Kidney (tissue), 14 donors: ENCODE measurements around the gene KLRF2. TPM values are rescaled to one million over a fixed set of nuclear protein-coding genes. Genes with fewer than 3 reads are reported as not detected.

Experiments
- DNase-seq, 5 donors: peaks; one replicate each; pipeline ENCODE4 v3.0.0-alpha.2; 2013 to 2020
- FAIRE-seq: peaks from 2 replicates; lab custom pipeline; 2012; peaks lifted over from hg19 to GRCh38; lab: Jason Lieb, UNC
- H3K27ac ChIP-seq, 2 donors: one replicate each; pipeline ENCODE4 v1.7.0; 2013; ENCODE audit warnings: low read depth in 2 of 2, low read length in 2 of 2, inconsistent platforms in 1 of 2
- H3K27me3 ChIP-seq: one replicate; pipeline ENCODE4 v1.7.1; 2013; ENCODE audit warnings: low read length, inconsistent platforms; ENCODE audit not compliant: control insufficient read depth, insufficient read depth
- H3K36me3 ChIP-seq, 3 donors: one replicate each; pipeline versions ENCODE4 v1.7.0 to v1.7.1; 2013; ENCODE audit warnings: low read length in 3 of 3, control low read depth in 1 of 3, inconsistent platforms in 1 of 3; ENCODE audit not compliant: insufficient read depth in 3 of 3, control insufficient read depth in 2 of 3
- H3K4me1 ChIP-seq, 3 donors: one replicate each; pipeline versions ENCODE4 v1.7.0 to v1.7.1; 2013; ENCODE audit warnings: low read length in 3 of 3, inconsistent platforms in 1 of 3, low read depth in 1 of 3; ENCODE audit not compliant: control insufficient read depth in 2 of 3, insufficient read depth in 2 of 3
- H3K4me3 ChIP-seq, 3 donors: one replicate each; pipeline versions ENCODE4 v1.7.0 to v1.8.1; 2013; ENCODE audit warnings: low read length in 3 of 3, control low read depth in 1 of 3, inconsistent platforms in 1 of 3
- H3K9ac ChIP-seq, 3 donors: one replicate each; pipeline versions ENCODE4 v1.7.0 to v1.7.1; 2013; ENCODE audit warnings: low read length in 3 of 3, control low read depth in 1 of 3, inconsistent platforms in 1 of 3
- H3K9me3 ChIP-seq, 3 donors: one replicate each; pipeline versions ENCODE4 v1.7.0 to v1.7.1; 2013; ENCODE audit warnings: low read length in 3 of 3, control low read depth in 1 of 3, inconsistent platforms in 1 of 3; ENCODE audit not compliant: control insufficient read depth in 2 of 3, insufficient read depth in 1 of 3
- intact Hi-C: fragments of 100-400 bp; cut with DNase I; formaldehyde crosslinking; loops from one replicate; pipeline ENCODE4 v1.11.1; 2022
- polyA plus RNA-seq: library from polyadenylated mRNA; stranded (reverse); fragments of 350-450 nt; fragmentation: Illumina TruSeq; extraction: RNeasy Lipid Tissue Mini Kit (QIAGEN cat#74804); gene quantifications from one replicate; pipeline ENCODE4 v1.2.3, GENCODE V29; 2014; ENCODE audit warnings: low read depth, low replicate concordance; ENCODE audit not compliant: insufficient read depth
- total RNA-seq: library from RNA; stranded (reverse); fragmentation: NEBNext Ultra II Directional; extraction: Animal tissue kit (Norgen Biotek cat#: 25700); gene quantifications from one replicate; pipeline ENCODE4 v1.2.1, GENCODE V29; 2021
- TF ChIP-seq, protein P1 (sequence below): IDR thresholded peaks from 3 replicates; pipeline ENCODE4 v1.5.1; 2012; ENCODE audit warnings: mild to moderate bottlenecking, moderate library complexity, borderline replicate concordance; ENCODE audit not compliant: insufficient read depth; ENCODE audit errors: extremely low read depth
- donor health status: control.
- donor health status: control.
- donor health status: control.
- donor health status: control.
- donor health status: control.
- donor health status: DM: yes; HTN: yes; CAD: no.
- donor health status: Normal renal cell carcinoma (clear cell type).

KLRF2 gene
- total and polyA plus RNA-seq, 2 donors from 2014 or later, result not detected

DNA sequence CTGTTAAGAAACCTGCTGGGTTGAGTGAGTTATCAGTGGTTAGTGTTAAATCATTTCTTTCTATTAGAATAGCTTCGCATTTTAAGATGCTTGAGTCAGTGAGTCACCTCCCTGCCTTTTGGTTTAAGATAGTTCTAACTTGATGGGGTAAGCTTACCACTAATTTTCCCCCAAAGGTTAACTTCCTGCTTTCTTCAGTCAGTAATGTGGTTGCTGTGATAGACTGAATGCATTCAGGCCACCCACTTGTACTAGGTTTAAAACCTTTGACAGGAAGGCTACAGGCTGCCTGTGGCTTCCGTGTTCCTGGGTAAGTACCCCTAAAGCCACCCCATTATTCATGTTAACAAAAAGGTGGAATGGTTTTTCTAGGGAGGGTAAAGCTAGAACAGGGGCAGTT lies 25.6 kb downstream of the KLRF2 start:
- Histone ChIP-seq H3K27me3 (no peaks in the 10 kb centered on the region), H3K9ac (no peak overlapping the region), H3K9me3 (peaks cover 0 to 19% (median 0%) of the 10 kb centered on the region in 3 donors), H3K4me3 (no peak overlapping the region), H3K4me1 (no peaks in the 10 kb centered on the region), H3K27ac (no peak overlapping the region), H3K36me3 (no peaks in the 10 kb centered on the region)
- TF ChIP-seq, protein P1, sequence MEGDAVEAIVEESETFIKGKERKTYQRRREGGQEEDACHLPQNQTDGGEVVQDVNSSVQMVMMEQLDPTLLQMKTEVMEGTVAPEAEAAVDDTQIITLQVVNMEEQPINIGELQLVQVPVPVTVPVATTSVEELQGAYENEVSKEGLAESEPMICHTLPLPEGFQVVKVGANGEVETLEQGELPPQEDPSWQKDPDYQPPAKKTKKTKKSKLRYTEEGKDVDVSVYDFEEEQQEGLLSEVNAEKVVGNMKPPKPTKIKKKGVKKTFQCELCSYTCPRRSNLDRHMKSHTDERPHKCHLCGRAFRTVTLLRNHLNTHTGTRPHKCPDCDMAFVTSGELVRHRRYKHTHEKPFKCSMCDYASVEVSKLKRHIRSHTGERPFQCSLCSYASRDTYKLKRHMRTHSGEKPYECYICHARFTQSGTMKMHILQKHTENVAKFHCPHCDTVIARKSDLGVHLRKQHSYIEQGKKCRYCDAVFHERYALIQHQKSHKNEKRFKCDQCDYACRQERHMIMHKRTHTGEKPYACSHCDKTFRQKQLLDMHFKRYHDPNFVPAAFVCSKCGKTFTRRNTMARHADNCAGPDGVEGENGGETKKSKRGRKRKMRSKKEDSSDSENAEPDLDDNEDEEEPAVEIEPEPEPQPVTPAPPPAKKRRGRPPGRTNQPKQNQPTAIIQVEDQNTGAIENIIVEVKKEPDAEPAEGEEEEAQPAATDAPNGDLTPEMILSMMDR, result no peak
- DNase-seq, result no peak
- FAIRE-seq, result no peak
- intact Hi-C loops, result no loop called here

DNA sequence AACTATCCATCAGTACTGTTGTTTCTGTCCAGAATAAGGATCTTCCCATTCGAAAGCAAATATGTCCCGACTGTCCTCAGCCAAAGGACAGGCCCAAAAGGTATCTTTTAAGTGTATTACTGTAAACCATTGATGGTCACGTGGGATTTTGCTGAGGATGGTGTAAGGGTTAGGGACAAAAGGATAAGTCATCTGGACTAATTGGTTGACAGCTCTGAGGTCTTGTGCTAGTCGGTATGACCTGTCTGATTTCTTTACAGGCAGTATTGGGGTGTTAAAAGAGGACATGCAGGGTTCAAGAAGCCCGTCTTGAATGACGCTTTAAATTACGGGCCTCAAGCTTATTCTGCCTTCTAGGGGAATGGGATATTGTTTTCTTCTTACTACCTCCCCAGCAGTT lies 26.5 kb downstream of the KLRF2 start:
- intact Hi-C loops, result no loop called here
- no peak overlapping the region for H3K9ac ChIP-seq
- DNase-seq (no peak), FAIRE-seq (no peak)
- H3K27me3 ChIP-seq, result no peaks in the 10 kb centered on the region
- H3K27ac ChIP-seq, result no peak overlapping the region
- TF ChIP-seq, protein P1, result no peak
- no peaks in the 10 kb centered on the region for H3K4me1 ChIP-seq
- no peak overlapping the region for H3K4me3 ChIP-seq
- H3K36me3 ChIP-seq, result no peaks in the 10 kb centered on the region
- peaks cover 0 to 17% (median 0%) of the 10 kb centered on the region in 3 donors for H3K9me3 ChIP-seq

DNA sequence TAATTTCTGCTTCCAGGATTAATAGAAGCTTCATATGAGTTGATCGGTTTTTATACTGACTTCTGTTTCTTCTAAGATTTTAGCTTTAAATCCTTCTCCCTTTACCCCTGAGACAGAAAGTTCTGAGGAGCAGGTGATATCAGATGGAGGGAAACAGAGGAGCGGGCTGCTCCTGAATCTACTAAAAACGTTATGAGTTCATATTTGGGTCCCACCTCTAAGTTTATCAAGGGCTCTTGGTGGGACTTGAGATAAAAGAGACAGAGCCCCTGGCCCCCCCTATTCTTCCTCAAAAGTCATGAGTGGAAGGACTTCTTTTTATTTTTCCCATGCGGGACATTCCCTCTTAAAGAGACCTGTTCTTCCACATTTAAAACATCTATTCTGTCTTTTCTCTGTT lies 27.1 kb downstream of the KLRF2 start:
- intact Hi-C loops, result no loop called here
- TF ChIP-seq, protein P1, result no peak
- Histone ChIP-seq H3K9ac (no peak overlapping the region), H3K27me3 (no peaks in the 10 kb centered on the region), H3K36me3 (no peaks in the 10 kb centered on the region), H3K9me3 (peaks cover 0 to 14% (median 0%) of the 10 kb centered on the region in 3 donors), H3K27ac (no peak overlapping the region), H3K4me1 (no peaks in the 10 kb centered on the region), H3K4me3 (no peak overlapping the region)
- FAIRE-seq (no peak), DNase-seq (no peak)

DNA sequence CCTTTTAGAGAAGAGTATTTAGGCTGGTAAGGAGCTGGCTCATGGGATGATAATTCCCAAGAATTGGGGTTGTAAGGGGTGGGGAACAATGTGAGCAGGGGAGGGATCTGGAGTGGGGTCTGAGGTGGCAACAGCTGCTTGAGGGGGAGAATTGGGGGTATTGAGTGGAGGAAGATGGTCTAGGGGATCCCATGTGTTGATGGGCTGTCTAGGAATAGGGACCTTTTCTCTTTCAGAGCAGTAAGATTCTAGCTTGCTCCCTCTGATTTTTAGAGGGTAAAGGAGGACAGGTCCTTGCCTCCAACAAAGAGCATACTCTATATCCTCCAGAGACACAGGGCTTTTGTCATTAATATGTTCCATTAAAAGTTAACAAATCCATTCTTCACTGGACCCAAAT lies 28.4 kb downstream of the KLRF2 start:
- intact Hi-C loops, result no loop called here
- Histone ChIP-seq H3K27ac (no peak overlapping the region), H3K9ac (no peak overlapping the region), H3K27me3 (no peaks in the 10 kb centered on the region), H3K4me1 (no peaks in the 10 kb centered on the region), H3K9me3 (peaks cover 0 to 14% (median 0%) of the 10 kb centered on the region in 3 donors), H3K4me3 (no peak overlapping the region), H3K36me3 (no peaks in the 10 kb centered on the region)
- TF ChIP-seq, protein P1, result no peak
- no peak for DNase-seq
- FAIRE-seq, result no peak
